GM12878 (cell line): Measurements from ENCODE around the gene EYS. TPM values are rescaled to one million over a fixed set of nuclear protein-coding genes. Genes with fewer than 3 reads are reported as not detected.

ENCODE experiments used
- ATAC-seq: fragments of 200-7000 bp; cut with Tn5 transposase; 3 replicates; pipeline ENCODE4 v1.9.1; 2020; ENCODE audit warnings: mild to moderate bottlenecking, moderate library complexity
- BruUV-seq: library from RNA; stranded (reverse); fragments of 400-500 nt; replicated peaks from 2 replicates; lab custom pipeline; 2021; lab: Mats Ljungman, UMichigan
- CTCF ChIA-PET: fragments of 300-600 bp; sonication (Branson Sonifier 250); formaldehyde crosslinking; extraction: SDS; loops from one replicate; lab custom pipeline; 2021; ENCODE audit warnings: inconsistent platforms; lab: Yijun Ruan, JAX
- POLR2A ChIA-PET: fragments of 350-600 bp; formaldehyde crosslinking; extraction: SDS; loops from one replicate; lab custom pipeline; 2021; ENCODE audit warnings: inconsistent platforms; lab: Charles Lee
- RAD21 ChIA-PET: fragments of 300-600 bp; sonication (Branson Sonifier 250); formaldehyde crosslinking; loops from one replicate; lab custom pipeline; 2023; ENCODE audit warnings: antibody characterized with exemption; ENCODE audit not compliant: unreplicated experiment; lab: Charles Lee
- SMC1A ChIA-PET: fragments of 300-600 bp; sonication (Branson Sonifier 250); formaldehyde crosslinking; loops from one replicate; lab custom pipeline; 2023; ENCODE audit not compliant: unreplicated experiment, uncharacterized antibody; lab: Charles Lee
- DNase-seq: peaks from one replicate; pipeline ENCODE4 v3.0.0-alpha.2; 2011; ENCODE audit warnings: low read depth, low spot score
- FAIRE-seq: peaks from 3 replicates; lab custom pipeline; 2011; peaks lifted over from hg19 to GRCh38; lab: Jason Lieb, UNC
- H2AFZ ChIP-seq: 2 replicates; pipeline ENCODE4 v1.6.0; 2011; ENCODE audit warnings: low read depth, low read length, control low read depth; ENCODE audit not compliant: control insufficient read depth
- H3K27ac ChIP-seq: 2 replicates; pipeline ENCODE4 v1.5.1; 2011; ENCODE audit warnings: control low read depth; ENCODE audit not compliant: control insufficient read depth, insufficient read depth
- H3K27me3 ChIP-seq, 2 experiments: replicated peaks in 1 of 2; 2 replicates each; pipeline versions ENCODE4 v1.6.0 to v1.6.1; 2011; ENCODE audit warnings: low read length in 1 of 2; ENCODE audit not compliant: control insufficient read depth in 2 of 2, insufficient read depth in 2 of 2
- H3K36me3 ChIP-seq, 2 experiments: 2 replicates each; pipeline ENCODE4 v1.5.1; 2011; ENCODE audit warnings: low read length in 1 of 2; ENCODE audit not compliant: control insufficient read depth in 2 of 2, insufficient read depth in 2 of 2
- H3K4me1 ChIP-seq: 2 replicates; pipeline ENCODE4 v1.6.1; 2011; ENCODE audit warnings: mild to moderate bottlenecking, low read length, moderate library complexity, mixed read lengths; ENCODE audit not compliant: control insufficient read depth, insufficient read depth
- H3K4me2 ChIP-seq: 2 replicates; pipeline ENCODE4 v1.6.0; 2011; ENCODE audit warnings: control low read depth; ENCODE audit not compliant: control insufficient read depth, insufficient read depth
- H3K4me3 ChIP-seq: fragments of 200-600 bp; sonication (generic); 2 replicates; pipeline ENCODE4 v1.5.1; 2016
- H3K79me2 ChIP-seq: 2 replicates; pipeline ENCODE4 v1.6.0; 2011; ENCODE audit warnings: low read length; ENCODE audit not compliant: control insufficient read depth, insufficient read depth
- H3K9ac ChIP-seq: 2 replicates; pipeline ENCODE4 v1.8.0; 2011; ENCODE audit warnings: low read length, control low read depth, mixed read lengths; ENCODE audit not compliant: control insufficient read depth, insufficient read depth
- H3K9me3 ChIP-seq: replicated peaks from 3 replicates; pipeline ENCODE4 v1.5.1; 2011; ENCODE audit warnings: mild to moderate bottlenecking, low read length; ENCODE audit not compliant: control insufficient read depth, insufficient read depth
- H4K20me1 ChIP-seq: 2 replicates; pipeline ENCODE4 v1.6.0; 2011; ENCODE audit not compliant: control insufficient read depth, insufficient read depth
- BACH1 ChIP-seq: fragments of 450-650 bp; IDR thresholded peaks from 2 replicates; pipeline ENCODE4 v1.6.1; 2017; ENCODE audit warnings: mild to moderate bottlenecking, borderline replicate concordance
- GABPA ChIP-seq: IDR thresholded peaks from 2 replicates; pipeline ENCODE4 v1.6.1; 2014; ENCODE audit warnings: antibody characterized with exemption, low read depth, mild to moderate bottlenecking, inconsistent platforms
- HCFC1 ChIP-seq: fragments of 150-350 bp; IDR thresholded peaks from 2 replicates; pipeline ENCODE4 v1.6.1; 2014; ENCODE audit warnings: low read length
- KDM1A ChIP-seq: fragments of 200-600 bp; sonication (generic); IDR thresholded peaks from 2 replicates; pipeline ENCODE4 v1.6.1; 2016; ENCODE audit warnings: borderline replicate concordance
- PML ChIP-seq: IDR thresholded peaks from 2 replicates; pipeline ENCODE4 v1.6.1; 2012; ENCODE audit warnings: low read length, inconsistent platforms
- RELB ChIP-seq: fragments of 450-650 bp; IDR thresholded peaks from 2 replicates; pipeline ENCODE4 v1.6.1; 2017; ENCODE audit warnings: low read depth, mild to moderate bottlenecking, moderate library complexity
- TAF1 ChIP-seq: IDR thresholded peaks from 2 replicates; pipeline ENCODE4 v1.6.1; 2011; ENCODE audit warnings: mild to moderate bottlenecking, low read depth, low read length, borderline replicate concordance
- USF1 ChIP-seq: IDR thresholded peaks from 2 replicates; pipeline ENCODE4 v1.6.1; 2011; ENCODE audit warnings: borderline replicate concordance, low read depth, mild to moderate bottlenecking, moderate library complexity, mixed read lengths, low read length; ENCODE audit not compliant: insufficient read depth; ENCODE audit errors: extremely low read length
- WRNIP1 ChIP-seq: IDR thresholded peaks from 2 replicates; pipeline ENCODE4 v1.6.1; 2011; ENCODE audit warnings: low read depth, low read length, improper control_type of control experiment, borderline replicate concordance
- in situ Hi-C: fragments of 300-500 bp; cut with MboI; formaldehyde crosslinking; loops from 9 replicates; pipeline ENCODE4 v1.14.3; 2018; ENCODE audit warnings: mixed read lengths
- intact Hi-C: fragments of 100-400 bp; cut with micrococcal nuclease; formaldehyde crosslinking; loops from one replicate; pipeline ENCODE4 v1.14.2; 2022; ENCODE audit not compliant: unreplicated experiment
- polyA plus RNA-seq, 11 experiments: library from polyadenylated mRNA; depleted of rRNA in 4 of 11; unstranded in 6 of 11; stranded (reverse) in 5 of 11; fragments of >200 nt; fragmentation: Nextera tagmentation in 4 of 11; fragmentation: Illumina TruSeq in 1 of 11; extraction: Ambion mirVana in 4 of 11; extraction: Trizol in 1 of 11; gene quantifications; 1 replicate in 1 of 11; 2 replicates in 10 of 11; pipeline versions ENCODE4 v1.2.1 to v1.2.3, GENCODE V29; 2011 to 2016; ENCODE audit warnings: inconsistent platforms in 2 of 11, missing spikeins in 2 of 11, low read depth in 1 of 11
- total RNA-seq, 4 experiments: library from RNA; depleted of rRNA in 3 of 4; stranded (reverse); fragments of >200 nt in 3 of 4; fragmentation: Illumina TruSeq in 1 of 4; extraction: Trizol in 1 of 4; gene quantifications; 2 replicates each; pipeline versions ENCODE4 v1.2.1 to v1.2.3, GENCODE V29; 2013 to 2021

The EYS gene
- total and polyA plus RNA-seq, 10 of the 15 experiments (the other 5 are each of a cell fraction or from before 2014, with no cell fraction given): under 0.01 to 0.14 (median 0.02) TPM; not detected in 1

DNA sequence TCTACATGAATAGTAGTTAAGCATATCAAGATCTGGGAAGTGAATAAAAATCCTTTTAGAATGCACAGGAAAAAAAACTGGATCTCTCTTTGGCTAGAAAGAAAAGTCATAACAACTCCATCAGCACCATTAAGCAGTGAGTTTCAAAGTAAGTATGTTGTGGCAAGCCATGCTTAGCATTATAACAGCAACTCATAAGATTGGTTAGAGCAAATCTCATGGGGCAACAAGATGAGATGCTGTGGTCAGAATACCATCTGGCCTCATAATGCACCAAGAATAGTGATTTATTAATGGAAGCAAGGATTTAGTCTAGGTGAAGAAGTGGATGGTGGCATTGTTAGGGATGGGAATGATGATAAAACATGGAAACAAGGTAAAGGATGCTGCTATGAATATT lies 1912.0 kb downstream of the EYS start:
- ChIA-PET SMC1A (interaction anchor here (1.0 kb wide), 1 partner anchor 11 kb away, joined by 3 read pairs; no protein-coding TSS in a partner anchor), RAD21 (no interaction called here), POLR2A (no interaction called here), CTCF (interaction anchor here (0.7 to 1.4 kb wide), 5 partner anchors 24 to 197 kb away, joined by 3 to 5 read pairs (median 3); no protein-coding TSS in a partner anchor)
- Histone ChIP-seq H3K79me2 (no peaks in the 10 kb centered on the region), H4K20me1 (no peaks in the 10 kb centered on the region), H3K27me3 (no peaks in the 10 kb centered on the region; a peak in 1 of 4 replicates), H3K36me3 (no peaks in the 10 kb centered on the region), H3K4me1 (peaks cover 6% of the 10 kb centered on the region; the same call in 1 of the 2 replicates), H3K9ac (no peak overlapping the region), H2AFZ (no peak overlapping the region), H3K4me3 (no peak overlapping the region), H3K27ac (no peak overlapping the region), H3K9me3 (no peaks in the 10 kb centered on the region), H3K4me2 (no peak overlapping the region)
- ATAC-seq (no peak; the same call in 2 of the 3 replicates), DNase-seq (no peak), FAIRE-seq (no peak)
- BruUV-seq: no TSS peak
- intact Hi-C loops: no loop called here
- TF ChIP-seq USF1 (no peak), PML (no peak), HCFC1 (no peak), WRNIP1 (no peak), KDM1A (no peak), BACH1 (no peak), GABPA (no peak), TAF1 (no peak), RELB (no peak)
- in situ Hi-C loops: loop anchor here (25.0 kb wide), 1 partner anchor 483 kb away; the partner anchor contains the start of gene LGSN
